ENCODE results near the gene ADD3.

- TF ChIP-seq KLF13 (CRISPR knock-in tag; IDR thresholded peaks at IDR 0.05) (no peak), TAF1 (CRISPR knock-in tag; IDR thresholded peaks at IDR 0.05) (no peak), EZH2 (conservative IDR thresholded peaks at IDR 0.05; ENCODE audit: low read depth, low read length) (no peak), BCLAF1 (IDR thresholded peaks at IDR 0.05) (no peak), JUND (CRISPR knock-in tag; IDR thresholded peaks at IDR 0.05) (no peak), MAX (IDR thresholded peaks at IDR 0.05) (no peak), NFYB (CRISPR knock-in tag; IDR thresholded peaks at IDR 0.05) (no peak)
Measured at GRCh38 chr10:110093722-110094121, 85.9 kb downstream of the ADD3 start.

All from HepG2 (cell line).